Stimulated activated CD4-positive, alpha-beta T cell treated with anti-CD3 and anti-CD28 coated beads, Interleukin-1b, Interleukin-23, amount 100 ng/mL, for 48 hours (primary cell): Measurements from ENCODE around the gene UQCC5.

Experiments
- DNase-seq: peaks from one replicate; pipeline ENCODE4 v3.0.0-alpha.2; 2020

The UQCC5 gene

GRCh38 chr3:52574056-52574965 is 37.9 kb downstream of the UQCC5 start:
- DNase-seq = no peak
